ENCODE results near the gene C13orf46.

Gene C13orf46

DNA sequence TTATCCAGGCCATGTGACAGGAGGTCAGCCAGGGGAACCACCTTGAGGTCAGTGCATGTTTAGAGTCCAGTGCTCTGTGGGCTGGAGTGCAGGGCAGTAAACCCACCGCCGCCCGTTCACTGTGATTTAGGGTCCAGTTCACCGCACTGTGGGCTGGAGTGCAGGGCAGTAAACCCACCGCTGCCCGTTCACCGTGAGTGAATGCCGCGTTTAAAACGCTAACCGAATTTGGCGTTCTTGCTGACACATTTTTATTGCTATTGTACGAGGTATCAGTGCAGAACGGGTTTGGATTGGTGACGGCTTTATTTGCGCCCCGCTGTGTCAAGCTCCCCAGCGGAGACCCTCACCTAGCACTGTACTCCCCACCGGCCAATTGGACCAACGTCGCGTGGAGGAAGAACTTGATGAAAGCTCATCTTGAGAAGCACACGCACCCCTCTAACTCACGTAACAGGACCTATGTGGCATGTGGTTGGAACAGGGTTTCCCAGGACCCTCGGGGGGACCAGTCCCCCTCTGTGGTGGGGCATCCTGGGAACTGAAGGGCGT, 27.9 kb downstream of the C13orf46 start:
- DNase-seq (ENCODE audit: low spot score), result no peak
- TF ChIP-seq, protein P1, sequence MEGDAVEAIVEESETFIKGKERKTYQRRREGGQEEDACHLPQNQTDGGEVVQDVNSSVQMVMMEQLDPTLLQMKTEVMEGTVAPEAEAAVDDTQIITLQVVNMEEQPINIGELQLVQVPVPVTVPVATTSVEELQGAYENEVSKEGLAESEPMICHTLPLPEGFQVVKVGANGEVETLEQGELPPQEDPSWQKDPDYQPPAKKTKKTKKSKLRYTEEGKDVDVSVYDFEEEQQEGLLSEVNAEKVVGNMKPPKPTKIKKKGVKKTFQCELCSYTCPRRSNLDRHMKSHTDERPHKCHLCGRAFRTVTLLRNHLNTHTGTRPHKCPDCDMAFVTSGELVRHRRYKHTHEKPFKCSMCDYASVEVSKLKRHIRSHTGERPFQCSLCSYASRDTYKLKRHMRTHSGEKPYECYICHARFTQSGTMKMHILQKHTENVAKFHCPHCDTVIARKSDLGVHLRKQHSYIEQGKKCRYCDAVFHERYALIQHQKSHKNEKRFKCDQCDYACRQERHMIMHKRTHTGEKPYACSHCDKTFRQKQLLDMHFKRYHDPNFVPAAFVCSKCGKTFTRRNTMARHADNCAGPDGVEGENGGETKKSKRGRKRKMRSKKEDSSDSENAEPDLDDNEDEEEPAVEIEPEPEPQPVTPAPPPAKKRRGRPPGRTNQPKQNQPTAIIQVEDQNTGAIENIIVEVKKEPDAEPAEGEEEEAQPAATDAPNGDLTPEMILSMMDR (IDR thresholded peaks at IDR 0.05; ENCODE audit: borderline replicate concordance, control extremely low read depth, extremely low read depth, insufficient read depth, missing control alignments), result no peak
- in situ Hi-C loops (cut with MboI; ENCODE audit: low sequenced_read_pairs, unreplicated experiment), result no loop called here

DNA sequence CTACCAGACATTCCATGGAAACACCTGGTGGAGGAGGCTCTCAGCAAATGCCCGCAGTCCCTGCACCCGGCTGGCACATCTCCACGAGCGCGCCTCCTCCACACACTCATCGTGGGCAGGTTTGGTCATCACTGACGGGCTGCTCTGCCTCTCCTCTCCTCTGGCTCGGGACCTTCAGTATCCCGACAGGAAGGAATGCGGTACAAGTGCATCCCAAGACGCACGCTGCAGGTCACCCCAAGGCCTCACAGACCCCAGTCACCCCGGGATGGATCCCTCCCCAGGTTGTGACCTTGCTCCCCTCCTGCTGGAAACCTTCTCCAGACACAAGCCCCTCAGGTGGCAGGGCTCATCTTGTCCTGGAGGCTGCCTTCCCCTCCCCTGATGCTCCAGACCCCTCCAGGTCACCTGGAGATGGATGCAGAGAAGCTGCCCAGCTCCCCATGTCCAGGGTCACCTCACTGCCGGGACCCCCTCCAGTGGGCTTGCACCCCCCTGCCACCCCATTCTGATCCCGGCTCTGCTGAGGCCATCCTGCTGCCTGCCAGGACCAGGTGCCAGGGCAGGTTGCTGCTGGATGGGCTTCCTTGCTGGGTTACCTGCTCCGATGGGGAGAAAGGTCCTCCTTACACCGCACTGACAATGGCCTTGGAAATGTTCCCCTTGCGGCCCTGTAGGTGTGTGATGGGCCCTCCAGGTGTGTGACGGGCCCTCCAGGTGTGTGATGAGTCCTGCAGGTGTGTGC, 29.9 kb downstream of the C13orf46 start:
- DNase-seq (ENCODE audit: low spot score), result no peak
- TF ChIP-seq, protein P1 (IDR thresholded peaks at IDR 0.05; ENCODE audit: borderline replicate concordance, control extremely low read depth, extremely low read depth, insufficient read depth, missing control alignments), result no peak
- in situ Hi-C loops (cut with MboI; ENCODE audit: low sequenced_read_pairs, unreplicated experiment), result no loop called here

DNA sequence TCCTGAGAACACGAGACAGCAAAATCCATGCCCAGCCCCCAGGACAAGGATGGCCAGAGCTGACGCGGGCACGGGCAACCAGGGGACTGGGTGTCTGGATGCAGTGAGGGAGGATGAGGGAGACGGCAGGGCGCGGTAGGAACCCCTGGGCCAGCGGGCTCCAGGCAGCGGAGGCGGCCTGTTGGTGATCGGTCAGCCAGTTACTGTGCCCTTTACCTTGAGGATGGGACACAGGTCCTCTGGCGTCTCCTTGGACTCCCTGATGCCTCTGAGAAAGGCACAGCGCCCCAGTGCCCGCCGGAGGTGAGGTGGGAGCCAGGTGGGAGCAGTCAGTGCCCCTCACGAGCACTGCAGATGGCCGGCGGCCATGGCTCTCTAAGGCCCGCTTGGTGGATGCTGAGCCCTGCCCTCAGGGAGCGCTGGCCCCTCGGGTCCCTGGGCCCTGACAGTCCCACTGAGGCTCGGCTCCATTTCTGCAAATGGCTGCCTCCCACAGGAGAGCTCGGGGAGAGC, 31.2 kb downstream of the C13orf46 start:
- TF ChIP-seq, protein P1 (IDR thresholded peaks at IDR 0.05; ENCODE audit: borderline replicate concordance, control extremely low read depth, extremely low read depth, insufficient read depth, missing control alignments), result no peak
- DNase-seq (ENCODE audit: low spot score), result no peak
- in situ Hi-C loops (cut with MboI; ENCODE audit: low sequenced_read_pairs, unreplicated experiment), result no loop called here

DNA sequence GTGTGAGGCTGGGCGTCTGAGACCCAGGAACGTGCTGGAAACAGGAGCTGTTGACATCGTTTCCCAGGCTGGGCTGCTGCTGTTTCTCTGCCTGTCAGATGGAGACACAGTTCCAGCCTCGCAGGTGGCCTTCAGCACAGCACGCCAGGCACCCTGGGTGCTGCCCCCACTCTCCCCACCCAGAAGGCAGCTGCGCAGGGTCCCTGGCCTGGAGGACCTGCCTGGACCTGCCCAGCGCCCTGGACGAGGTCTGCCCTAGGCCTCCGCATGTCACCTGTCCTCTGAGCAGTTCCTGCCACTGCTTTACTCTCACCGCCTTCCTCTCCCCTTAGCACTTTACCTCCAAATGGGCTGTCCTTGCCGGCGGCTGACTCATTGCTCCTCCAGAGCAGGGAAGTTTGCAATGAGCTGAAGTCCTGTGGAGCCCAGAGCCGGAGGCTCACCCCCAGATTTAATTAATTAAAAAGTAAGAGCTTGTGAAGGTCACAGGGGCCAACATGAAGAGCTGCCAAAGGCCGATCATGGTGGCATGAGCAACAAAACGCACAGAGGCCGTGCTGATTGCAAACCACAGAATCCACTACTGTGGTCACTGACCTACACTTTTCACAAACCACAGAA, 32.2 kb downstream of the C13orf46 start:
- in situ Hi-C loops (cut with MboI; ENCODE audit: low sequenced_read_pairs, unreplicated experiment), result no loop called here
- DNase-seq (ENCODE audit: low spot score), result no peak

DNA sequence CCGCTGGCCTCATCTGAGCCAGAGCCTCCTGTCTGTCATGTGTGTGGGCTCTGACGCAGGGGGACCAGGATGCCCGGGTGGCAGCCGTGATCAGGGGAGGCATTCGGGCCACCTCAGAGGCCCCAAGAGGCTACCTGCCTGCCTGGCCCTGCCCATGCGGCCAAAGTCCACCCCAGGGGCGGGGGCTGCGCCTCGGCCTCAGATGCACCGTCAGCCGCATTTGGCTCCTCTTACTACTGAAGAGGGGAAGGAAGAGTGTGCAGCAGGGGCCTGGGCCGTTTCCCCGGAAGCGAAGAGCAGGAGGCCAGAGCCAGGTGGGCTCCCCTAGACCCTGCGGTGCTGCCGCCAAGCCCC, 34.0 kb downstream of the C13orf46 start:
- no peak for DNase-seq (ENCODE audit: low spot score)
- in situ Hi-C loops (cut with MboI; ENCODE audit: low sequenced_read_pairs, unreplicated experiment), result no loop called here
- TF ChIP-seq, protein P1 (IDR thresholded peaks at IDR 0.05; ENCODE audit: borderline replicate concordance, control extremely low read depth, extremely low read depth, insufficient read depth, missing control alignments), result no peak

More for the DNA sequence above, 32.2 kb downstream of the C13orf46 start:
- TF ChIP-seq, protein P1 (IDR thresholded peaks at IDR 0.05; ENCODE audit: borderline replicate concordance, control extremely low read depth, extremely low read depth, insufficient read depth, missing control alignments), result no peak

DNA sequence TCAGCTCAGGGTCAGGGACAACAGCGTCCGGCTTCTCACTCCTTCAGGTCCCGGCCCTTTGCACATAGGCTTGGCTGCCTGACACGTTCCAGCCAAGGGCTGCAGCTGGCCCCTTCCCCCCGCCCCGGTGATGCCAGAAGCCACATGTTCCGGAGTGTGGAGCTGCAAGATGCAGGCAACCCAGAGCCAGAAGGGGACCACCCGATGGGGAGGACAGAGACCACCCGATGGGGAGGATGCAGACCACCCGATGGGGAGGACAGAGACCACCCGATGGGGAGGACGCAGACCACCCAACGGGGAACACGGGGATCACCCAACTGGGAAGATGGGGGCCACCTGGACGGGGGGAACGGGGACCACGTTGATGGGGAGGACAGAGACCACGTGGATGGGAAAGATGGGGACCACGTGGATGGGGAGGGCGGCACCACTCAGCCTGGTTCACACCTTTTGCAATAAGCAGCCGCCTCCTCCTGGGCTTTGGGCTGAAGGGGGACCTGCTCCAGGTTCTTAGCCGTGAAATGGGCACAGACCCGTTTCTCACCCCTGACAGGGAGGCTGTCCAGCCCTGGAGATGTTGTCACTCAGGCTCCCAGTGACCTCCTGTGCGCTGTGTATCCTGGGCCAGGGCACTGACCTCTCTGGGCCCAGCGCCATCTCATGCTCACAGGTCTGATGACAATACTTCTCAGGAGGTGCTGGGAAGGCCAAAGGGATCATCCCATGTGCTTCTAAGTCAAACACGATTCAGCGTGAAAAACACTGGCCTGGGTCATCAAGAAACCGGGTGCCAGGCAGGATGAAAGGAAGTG, 34.5 kb downstream of the C13orf46 start:
- in situ Hi-C loops (cut with MboI; ENCODE audit: low sequenced_read_pairs, unreplicated experiment), result no loop called here
- no peak for DNase-seq (ENCODE audit: low spot score)
- TF ChIP-seq, protein P1 (IDR thresholded peaks at IDR 0.05; ENCODE audit: borderline replicate concordance, control extremely low read depth, extremely low read depth, insufficient read depth, missing control alignments), result no peak

Measured in GM13976 (cell line).